22Rv1 (cell line): ENCODE data around the gene SREBF2.

Source experiments
- H3K27ac ChIP-seq: fragments of 450-650 bp; 2 replicates; pipeline ENCODE4 v1.5.1; 2017
- ZFX ChIP-seq: fragments of 450-650 bp; IDR thresholded peaks from 2 replicates; pipeline ENCODE4 v1.6.1; 2017; ENCODE audit warnings: antibody characterized with exemption, borderline replicate concordance
- TF ChIP-seq, protein P1 (sequence below): fragments of 450-650 bp; IDR thresholded peaks from 2 replicates; pipeline ENCODE4 v1.5.1; 2017; ENCODE audit warnings: mild to moderate bottlenecking

Gene SREBF2

DNA sequence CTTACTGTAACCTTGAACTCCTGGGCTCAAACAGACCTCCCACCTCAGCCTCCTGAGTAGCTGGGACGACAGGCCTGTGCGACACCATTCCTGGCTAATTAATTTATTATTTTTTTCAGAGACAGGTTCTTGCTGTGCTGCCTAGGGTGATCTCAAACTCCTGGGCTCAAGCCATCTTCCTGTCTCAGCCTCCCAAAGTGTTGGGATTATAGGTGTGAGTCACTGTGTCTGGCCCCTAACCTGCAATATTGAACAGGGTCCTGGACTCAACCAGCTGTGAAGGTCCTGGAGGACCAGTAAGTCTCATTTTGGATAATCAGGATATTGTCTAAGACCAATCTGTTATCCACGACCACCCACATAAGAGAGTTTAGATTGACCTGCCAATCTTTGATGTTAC, 17.2 kb upstream of the SREBF2 start:
- H3K27ac ChIP-seq, result no peak overlapping the region
- TF ChIP-seq, protein P1, sequence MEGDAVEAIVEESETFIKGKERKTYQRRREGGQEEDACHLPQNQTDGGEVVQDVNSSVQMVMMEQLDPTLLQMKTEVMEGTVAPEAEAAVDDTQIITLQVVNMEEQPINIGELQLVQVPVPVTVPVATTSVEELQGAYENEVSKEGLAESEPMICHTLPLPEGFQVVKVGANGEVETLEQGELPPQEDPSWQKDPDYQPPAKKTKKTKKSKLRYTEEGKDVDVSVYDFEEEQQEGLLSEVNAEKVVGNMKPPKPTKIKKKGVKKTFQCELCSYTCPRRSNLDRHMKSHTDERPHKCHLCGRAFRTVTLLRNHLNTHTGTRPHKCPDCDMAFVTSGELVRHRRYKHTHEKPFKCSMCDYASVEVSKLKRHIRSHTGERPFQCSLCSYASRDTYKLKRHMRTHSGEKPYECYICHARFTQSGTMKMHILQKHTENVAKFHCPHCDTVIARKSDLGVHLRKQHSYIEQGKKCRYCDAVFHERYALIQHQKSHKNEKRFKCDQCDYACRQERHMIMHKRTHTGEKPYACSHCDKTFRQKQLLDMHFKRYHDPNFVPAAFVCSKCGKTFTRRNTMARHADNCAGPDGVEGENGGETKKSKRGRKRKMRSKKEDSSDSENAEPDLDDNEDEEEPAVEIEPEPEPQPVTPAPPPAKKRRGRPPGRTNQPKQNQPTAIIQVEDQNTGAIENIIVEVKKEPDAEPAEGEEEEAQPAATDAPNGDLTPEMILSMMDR, result no peak
- no peak for TF ChIP-seq ZFX

DNA sequence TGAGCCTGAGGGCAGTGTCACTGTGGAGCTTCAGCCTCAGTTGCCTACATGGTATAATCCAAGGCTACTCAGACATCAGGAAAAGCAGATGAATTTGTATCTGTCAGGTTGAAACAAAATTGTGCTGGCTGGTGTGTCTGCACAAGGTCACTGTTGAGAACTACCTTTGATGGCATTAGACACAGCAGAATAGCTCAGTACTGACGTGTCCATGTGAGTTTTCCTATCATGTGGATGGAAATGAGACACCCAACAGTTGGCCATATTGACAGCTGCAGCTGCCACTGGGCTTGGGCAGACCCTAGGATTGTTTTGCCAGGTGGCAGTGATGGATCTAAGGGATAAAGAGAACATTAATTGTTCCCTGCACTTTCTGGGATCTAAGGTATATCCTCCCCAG, 16.7 kb upstream of the SREBF2 start:
- H3K27ac ChIP-seq, result no peak overlapping the region
- TF ChIP-seq, protein P1, result no peak
- TF ChIP-seq ZFX, result no peak

DNA sequence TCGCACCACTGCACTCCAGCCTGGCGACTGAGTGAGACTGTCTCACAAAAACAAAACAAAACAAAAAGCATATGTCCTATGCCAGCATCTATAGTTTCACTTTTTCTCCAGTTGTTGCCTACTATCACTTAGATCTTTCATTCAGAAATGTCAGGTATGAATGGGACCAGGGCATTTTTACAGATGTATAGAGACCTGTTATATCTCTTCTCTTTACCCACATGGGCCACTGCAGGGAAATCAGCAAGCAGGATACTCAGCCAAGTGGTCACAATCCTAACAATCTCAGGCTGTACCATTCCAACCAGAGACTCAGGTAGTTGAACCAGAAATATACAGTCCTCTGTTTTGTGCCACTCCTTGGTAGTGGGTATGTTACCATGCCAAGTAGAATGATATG, 16.0 kb upstream of the SREBF2 start:
- no peak overlapping the region for H3K27ac ChIP-seq
- TF ChIP-seq ZFX, result no peak
- TF ChIP-seq, protein P1, result no peak

DNA sequence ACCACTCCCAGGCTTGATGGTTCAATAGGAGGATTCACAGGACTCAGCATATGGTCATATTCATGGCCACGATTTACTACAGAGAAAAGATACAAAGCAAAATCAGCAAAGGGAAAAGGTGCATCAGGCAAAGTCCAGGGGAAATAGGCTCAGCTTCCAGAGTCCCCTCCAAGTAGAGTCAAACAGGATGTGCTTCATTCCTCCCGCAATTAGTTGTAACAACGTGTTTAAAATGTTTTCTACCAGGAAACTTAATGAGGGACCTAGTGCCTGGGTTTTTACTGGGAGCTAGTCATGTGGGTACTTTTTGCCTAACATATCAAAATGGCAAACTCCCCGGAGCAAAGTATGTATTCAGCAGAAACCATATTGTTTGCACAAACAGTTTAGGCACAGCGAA, 14.9 kb upstream of the SREBF2 start:
- TF ChIP-seq ZFX, result no peak
- TF ChIP-seq, protein P1, result no peak

DNA sequence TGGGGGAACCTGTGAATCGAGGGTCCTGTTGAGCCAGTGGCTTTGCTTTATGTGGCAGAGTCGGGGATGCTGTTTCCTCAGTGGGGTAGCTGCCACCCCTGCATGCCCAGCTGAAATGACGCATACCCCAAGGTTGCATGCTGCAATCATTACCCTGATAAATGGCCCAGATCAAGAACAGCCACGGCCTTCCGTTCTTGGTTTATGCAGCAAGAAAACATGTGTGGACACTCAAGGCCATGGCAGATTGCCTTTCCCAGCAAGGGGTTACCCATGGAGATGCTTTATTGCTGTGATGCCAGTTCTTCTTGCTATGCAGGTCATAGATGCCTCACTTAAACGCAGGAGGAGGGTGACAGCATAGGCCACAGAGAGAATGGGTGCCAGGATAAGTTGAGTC, 14.3 kb upstream of the SREBF2 start:
- H3K27ac ChIP-seq, result no peak overlapping the region
- TF ChIP-seq, protein P1, result no peak
- no peak for TF ChIP-seq ZFX

More for the DNA sequence above, 14.9 kb upstream of the SREBF2 start:
- H3K27ac ChIP-seq, result no peak overlapping the region

DNA sequence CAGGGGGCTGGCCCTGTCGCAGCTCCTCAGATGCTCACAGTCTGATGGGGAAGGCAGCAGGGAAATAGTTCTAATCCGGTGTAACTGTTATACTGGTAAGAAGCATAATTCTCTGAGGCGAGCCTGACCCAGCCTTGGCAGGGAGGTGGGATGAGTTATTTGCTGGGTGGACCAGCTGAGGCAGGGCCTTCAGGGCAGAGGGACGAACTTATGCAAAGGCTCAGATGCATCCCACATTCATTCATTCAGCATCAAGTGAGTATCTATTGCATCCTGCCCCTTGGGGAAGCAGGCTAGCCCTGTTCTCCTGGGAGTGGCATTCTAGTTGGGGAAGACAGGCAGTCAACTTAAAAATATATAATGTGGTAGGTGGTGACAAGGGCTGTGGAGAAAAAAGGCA, 13.6 kb upstream of the SREBF2 start:
- TF ChIP-seq, protein P1, result no peak
- TF ChIP-seq ZFX, result no peak
- no peak overlapping the region for H3K27ac ChIP-seq

DNA sequence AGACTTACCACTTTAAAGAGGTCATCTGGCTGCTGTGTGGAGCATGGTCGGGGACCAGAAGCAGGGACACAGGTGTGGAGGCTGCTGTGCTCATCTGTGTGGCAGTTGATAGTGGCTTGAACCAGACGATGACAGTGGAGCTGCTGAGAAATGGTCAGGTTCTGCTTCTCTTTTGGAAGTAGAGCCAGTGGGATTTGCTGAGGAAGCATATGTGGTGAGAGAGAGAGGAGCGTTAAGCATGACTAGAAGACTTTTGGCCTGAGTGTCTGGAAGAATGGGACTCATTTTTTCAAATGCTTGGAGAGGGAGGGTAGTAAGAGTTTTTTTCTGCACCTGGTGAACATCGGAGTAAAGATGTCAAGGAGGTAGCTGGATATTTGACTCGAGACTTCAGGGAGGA, 12.5 kb upstream of the SREBF2 start:
- no peak overlapping the region for H3K27ac ChIP-seq
- TF ChIP-seq ZFX, result no peak
- TF ChIP-seq, protein P1, result no peak
